GM21786 (cell line): ENCODE results near the gene MT1M.
"Not testable (repeated sequence)": the region's sequence is repeated elsewhere in the genome, so short reads cannot be mapped to it uniquely, and the experiment has no call there.

Experiments used
- ATAC-seq: cut with Tn5 transposase; IDR thresholded peaks from one replicate; pipeline ENCODE4 v1.9.1; 2021; ENCODE audit not compliant: unreplicated experiment

Gene MT1M

GRCh38 chr16:56645838-56646237 is 13.4 kb downstream of the MT1M start:
- no peak for ATAC-seq

- no peak for ATAC-seq
Observed at GRCh38 chr16:56647641-56648431, 15.4 kb downstream of the MT1M start.

GRCh38 chr16:56649271-56649670 is 16.8 kb downstream of the MT1M start:
- no peak for ATAC-seq

- no peak for ATAC-seq
Observed at GRCh38 chr16:56649820-56650219, 17.4 kb downstream of the MT1M start.

GRCh38 chr16:56651586-56651985 is 19.1 kb downstream of the MT1M start, which contains the start of gene MT1B:
Gene MT1B (plus strand): TSS chr16:56651886. CDS start chr16:56651954, 68 bp downstream.
- ATAC-seq = no peak

- ATAC-seq = no peak
Observed at GRCh38 chr16:56652600-56652999, 20.1 kb downstream of the MT1M start.

GRCh38 chr16:56653218-56653617 is 20.8 kb downstream of the MT1M start:
- ATAC-seq = no peak

GRCh38 chr16:56657555-56658326 is 25.3 kb downstream of the MT1M start, which contains the start of gene MT1F:
Gene MT1F (plus strand): TSS chr16:56657959. CDS start chr16:56658059, 100 bp downstream.
- no peak for ATAC-seq

- ATAC-seq = no peak
Observed at GRCh38 chr16:56658327-56658875, 25.9 kb downstream of the MT1M start.

GRCh38 chr16:56662357-56663354 is 30.2 kb downstream of the MT1M start:
- ATAC-seq = no peak

GRCh38 chr16:56664506-56664905 is 32.0 kb downstream of the MT1M start:
- ATAC-seq = no peak

GRCh38 chr16:56665286-56666261 is 33.1 kb downstream of the MT1M start:
- not testable (repeated sequence) for ATAC-seq

GRCh38 chr16:56667581-56668571 is 35.4 kb downstream of the MT1M start, which contains the start of gene MT1G:
Gene MT1G (minus strand): TSS chr16:56668065. CDS start chr16:56667993, 72 bp downstream.
- no peak for ATAC-seq

- no peak for ATAC-seq
Observed at GRCh38 chr16:56669005-56669839, 36.8 kb downstream of the MT1M start, which contains the start of gene MT1H. Gene MT1H (plus strand): TSS chr16:56669814. CDS start chr16:56669885, 71 bp downstream.

GRCh38 chr16:56669840-56670619 is 37.6 kb downstream of the MT1M start:
- ATAC-seq = no peak

- no peak for ATAC-seq
Observed at GRCh38 chr16:56670620-56670934, 38.1 kb downstream of the MT1M start.
